Stimulated activated CD8-positive, alpha-beta memory T cell treated with anti-CD3 and anti-CD28 coated beads, Interleukin-12 subunit alpha, Interleukin-12 subunit beta, amount 100 ng/mL, for 1 hour (primary cell): ENCODE measurements around the gene MATN1.
"Not testable (repeated sequence)": the region's sequence is repeated elsewhere in the genome, so short reads cannot be mapped to it uniquely, and the experiment has no call there.

Experiments used
- DNase-seq: peaks from one replicate; pipeline ENCODE4 v3.0.0-alpha.2; 2020; ENCODE audit warnings: low read depth

Gene MATN1, protein sequence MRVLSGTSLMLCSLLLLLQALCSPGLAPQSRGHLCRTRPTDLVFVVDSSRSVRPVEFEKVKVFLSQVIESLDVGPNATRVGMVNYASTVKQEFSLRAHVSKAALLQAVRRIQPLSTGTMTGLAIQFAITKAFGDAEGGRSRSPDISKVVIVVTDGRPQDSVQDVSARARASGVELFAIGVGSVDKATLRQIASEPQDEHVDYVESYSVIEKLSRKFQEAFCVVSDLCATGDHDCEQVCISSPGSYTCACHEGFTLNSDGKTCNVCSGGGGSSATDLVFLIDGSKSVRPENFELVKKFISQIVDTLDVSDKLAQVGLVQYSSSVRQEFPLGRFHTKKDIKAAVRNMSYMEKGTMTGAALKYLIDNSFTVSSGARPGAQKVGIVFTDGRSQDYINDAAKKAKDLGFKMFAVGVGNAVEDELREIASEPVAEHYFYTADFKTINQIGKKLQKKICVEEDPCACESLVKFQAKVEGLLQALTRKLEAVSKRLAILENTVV

DNA sequence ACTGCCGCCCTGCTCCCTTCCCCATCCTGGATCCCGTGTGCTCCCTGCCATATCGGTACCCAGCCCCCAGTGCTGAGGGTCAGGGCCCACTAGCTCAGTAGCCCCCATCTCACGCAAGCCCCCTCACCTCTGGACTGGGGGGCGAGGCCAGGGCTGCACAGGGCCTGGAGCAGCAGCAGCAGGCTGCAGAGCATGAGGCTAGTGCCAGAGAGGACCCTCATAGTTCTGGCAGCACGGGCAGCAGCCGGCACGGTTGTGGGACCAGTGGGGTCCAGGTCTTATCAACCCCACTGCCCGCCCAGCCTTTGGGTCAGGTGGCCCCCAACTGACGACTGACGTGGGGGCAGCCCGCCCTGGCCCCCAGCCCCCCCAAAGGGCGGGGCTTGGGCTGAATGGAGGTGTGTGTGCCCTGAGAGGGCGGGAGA is at the start of gene MATN1:
Gene MATN1, minus strand, starts transcription at position 255 of the 425 bp plus-strand sequence. Its CDS starts 34 bp downstream, at position 221.
- no peak for DNase-seq

DNA sequence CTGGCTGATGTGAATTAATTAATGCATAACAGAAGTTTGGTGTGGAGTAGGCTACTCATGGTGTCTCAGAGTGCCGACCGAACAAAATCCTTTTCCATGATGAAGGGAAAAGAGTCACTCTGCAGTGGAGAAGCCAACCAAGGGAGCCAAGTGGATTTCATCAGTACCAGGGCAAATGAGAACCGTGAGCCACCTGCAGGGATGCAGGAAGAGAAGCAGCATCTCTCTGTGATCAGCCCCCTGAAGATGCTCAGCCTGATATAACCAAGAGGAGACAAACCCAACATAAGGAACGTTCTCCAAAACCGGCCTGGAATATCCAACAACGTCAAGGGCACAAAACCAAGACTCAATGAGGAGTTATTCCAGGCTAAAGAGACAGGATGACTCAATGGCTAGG is 47.6 kb upstream of the MATN1 start:
- DNase-seq, result no peak

DNA sequence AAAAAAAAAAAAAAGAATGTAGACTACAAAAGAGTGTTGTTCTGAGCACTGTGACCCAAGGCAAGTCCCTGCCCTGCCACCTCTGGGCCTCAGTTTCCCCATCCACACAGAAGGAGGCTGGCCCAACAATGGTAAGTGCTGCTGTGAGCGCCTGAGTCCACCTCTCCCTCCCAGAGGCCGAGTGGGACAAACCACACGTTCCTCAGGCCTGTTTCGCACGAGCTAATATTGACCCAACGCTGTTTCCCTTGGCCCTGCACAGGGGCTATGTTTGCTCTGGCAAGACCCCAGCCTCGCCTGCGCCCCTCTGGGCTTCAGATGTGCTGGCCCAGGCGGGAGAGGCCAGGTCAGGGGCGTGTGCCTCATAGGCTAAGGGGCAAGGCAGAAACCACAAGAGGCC is 46.8 kb upstream of the MATN1 start:
- no peak for DNase-seq

DNA sequence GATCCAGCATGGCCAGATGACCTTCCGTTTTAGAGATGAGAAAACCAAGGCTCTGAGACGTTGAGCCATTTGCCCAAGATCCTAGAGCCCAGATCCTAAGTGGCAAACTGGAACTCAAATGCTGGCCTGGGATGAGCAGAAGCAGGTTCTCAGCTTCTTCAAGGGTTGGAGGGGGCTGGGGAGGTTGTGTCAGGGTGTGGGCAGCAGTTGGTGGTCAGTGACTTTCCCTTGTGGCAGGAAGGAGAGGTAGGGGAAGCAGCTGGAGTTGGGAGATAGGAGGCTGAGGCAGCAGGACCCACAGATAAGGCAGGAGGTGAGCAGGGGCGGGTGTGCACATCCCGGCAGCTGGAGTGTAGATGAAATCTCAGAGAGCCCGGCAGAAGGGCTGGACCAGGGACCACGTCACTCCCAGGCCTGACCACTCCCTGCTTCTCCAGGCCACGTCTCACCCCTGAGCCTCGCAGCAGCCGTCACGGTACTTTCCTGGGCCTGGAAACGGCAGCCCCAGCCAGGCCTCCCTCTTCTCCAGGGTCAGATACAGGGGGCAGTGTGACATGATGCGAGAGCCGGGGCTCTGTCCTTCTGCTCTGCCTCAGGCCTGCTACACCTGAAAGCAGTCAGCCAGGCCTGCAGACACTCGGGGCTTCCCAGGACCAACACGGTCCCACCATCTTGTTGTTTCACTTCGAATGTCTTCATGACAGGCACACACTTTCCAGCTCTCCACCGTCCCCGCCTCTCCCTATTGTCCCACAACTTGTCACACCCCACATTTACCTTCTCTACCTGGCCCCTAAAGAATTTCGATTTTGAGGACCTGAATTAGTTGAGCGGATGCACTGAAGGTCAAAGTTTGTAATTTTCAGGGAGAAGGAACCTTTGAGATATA is 45.7 kb upstream of the MATN1 start:
- DNase-seq, result no peak

DNA sequence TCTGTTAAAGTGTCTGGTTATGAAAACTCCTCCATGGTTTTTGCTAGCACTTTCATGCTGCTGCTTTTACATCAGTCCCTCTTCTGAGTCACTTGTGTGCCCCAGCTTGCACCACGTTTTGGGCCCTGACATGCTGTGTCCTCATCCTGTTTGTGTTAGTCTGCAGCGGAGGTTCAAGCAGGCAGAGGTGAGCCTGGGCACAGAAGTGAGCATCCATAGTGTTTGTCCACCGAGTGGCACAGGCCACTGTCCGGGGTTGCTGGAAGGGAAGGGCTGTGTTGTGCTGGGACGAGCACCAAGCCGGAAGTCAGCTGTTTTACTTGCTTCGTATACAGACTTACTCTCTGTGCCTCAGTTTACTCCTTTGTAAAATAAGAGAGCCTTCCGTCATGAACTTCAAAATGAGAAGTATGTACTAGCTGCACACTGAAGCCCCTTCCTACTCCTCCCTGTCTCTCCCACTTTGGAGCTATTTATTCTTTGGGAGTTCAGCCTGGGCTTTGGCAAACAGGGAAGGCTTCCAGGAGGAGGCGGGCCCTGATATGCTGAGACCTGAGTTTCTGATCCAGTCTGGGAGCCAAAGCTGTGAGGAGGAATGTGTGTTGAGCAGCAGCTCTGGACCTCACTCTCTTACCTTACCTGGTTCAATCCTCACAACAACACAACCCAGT is 44.9 kb upstream of the MATN1 start:
- DNase-seq, result no peak

DNA sequence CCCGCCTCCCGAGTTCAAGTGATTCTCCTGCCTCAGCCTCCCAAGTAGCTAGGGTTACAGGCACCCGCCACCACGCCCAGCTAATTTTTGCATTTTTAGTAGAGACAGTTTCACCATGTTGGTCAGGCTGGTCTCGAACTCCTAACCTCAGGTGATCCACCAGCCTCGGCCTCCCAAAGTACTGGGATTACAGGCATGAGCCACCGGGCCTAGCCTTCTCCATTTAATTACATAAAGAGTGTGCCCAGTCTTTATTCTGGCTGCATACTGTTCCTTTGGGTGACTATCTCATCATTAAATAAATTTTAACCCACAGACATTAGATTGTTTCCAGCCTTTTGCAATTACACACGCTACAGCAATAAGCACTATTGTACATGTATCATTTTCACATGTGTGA is 43.6 kb upstream of the MATN1 start:
- not testable (repeated sequence) for DNase-seq

DNA sequence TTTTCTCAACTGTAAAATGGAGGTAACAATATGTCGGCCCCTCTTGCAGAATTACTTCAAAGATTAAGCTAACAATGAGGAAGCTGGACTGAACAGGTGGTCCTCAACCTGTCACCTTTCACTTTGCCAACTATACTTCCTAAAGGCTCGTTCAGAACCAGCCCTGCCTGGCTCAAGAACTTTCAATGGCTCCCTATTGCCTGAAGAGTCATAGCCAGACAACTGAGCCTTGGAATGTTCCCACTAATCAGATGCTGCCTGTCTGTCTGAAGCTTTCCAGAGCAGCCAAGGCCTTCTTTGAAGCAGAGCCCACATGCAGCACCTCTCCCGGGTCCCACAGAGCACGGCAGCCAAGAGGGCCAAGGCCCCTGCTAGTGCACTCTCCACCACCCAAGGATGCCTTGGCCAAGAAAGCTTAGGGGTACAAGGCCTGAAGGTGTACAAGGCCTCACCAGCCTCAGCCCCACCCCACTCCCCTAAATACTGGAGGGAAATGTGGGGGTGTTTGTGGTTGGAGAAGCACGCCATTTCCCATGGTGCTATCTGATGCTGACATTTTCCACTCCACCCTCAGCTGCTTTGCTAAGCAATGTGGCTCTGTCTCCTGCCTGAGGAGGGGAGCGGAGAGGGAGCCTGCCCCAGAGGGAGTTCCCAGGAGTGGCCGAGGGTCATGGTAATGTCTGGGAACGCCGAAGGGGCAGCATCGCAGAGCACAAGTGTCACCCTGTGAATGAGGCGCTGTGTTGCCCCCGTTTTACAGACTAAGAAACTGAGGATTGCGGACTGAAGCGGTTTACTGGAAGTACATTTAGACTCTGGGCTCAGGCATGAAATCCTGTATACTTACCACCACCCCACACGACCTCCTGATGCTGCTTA is 42.4 kb upstream of the MATN1 start:
- no peak for DNase-seq

DNA sequence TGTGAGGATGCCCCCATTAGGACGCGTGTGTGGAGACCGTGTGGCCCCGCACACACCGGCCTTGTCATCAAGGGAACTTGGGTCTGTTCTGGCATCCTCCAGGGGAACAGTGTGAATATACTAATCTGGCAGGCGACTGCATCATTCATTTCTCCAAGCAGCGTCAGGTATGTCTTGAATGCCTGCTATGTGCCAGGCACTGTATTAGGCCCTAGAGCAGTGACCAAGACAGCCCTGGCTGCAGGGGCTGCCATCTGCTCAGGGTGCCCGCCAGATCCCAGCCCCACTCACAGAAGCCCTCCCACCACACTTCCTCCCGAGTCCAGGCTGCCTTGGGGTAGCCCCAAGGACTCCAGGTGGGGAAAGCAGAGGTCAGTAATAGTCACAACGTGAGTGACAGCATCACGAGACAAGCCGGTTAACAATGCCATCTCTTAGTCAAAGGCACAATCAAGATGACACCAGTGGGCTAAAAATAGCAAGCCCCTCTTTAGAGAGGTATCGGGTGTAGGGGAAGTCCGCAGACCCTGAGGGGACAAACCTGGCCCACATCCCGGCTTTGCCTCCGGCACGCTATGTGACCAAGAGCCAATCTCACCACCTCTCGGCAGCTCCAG is 41.7 kb upstream of the MATN1 start:
- DNase-seq, result no peak

DNA sequence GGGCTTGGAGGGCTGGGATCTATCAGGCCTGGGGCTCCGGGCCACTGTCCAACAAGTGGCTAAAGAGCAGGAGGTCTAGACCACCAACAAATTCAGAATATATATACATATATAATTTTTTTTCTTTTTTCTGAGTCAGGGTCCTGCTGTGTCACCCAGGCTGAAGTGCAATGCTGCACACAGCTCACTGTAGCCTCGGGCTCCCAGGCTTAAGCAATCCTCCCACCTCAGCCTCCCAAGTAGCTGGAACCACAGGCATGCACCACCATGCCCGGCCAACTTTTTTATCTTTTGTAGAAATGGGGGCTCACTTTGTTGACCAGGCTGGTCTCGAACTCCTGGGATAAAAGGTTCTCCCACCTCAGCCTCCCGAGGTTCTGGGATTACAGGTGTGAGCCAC is 41.0 kb upstream of the MATN1 start:
- no peak for DNase-seq

DNA sequence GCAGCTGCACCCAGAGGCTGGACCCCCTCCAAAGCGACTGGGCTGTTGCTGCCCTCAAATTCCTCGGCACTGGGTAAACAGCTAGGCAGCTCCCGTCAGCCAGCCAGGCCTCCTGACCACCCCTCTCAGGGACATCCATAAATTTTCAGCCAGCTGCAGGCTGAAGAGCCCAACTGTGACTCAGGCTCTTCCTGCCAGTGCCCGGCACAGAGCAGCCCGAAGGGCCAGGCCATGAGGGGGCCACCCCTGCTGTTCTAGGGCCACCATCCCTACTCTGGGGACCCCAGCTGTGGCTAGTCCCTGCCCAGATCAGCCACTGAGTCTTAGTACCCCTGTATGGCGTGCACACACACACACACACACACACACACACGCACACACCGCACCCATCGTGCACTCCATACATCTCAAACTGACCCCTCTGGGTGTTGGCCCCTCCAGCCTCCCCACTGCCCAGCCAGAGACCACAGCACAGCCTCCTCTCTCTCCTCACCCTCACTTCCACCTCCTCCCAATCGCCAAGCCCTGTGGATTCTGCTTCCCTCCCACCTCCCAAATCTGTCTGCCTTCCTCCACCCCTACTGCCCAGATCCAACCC is 40.4 kb upstream of the MATN1 start:
- no peak for DNase-seq

DNA sequence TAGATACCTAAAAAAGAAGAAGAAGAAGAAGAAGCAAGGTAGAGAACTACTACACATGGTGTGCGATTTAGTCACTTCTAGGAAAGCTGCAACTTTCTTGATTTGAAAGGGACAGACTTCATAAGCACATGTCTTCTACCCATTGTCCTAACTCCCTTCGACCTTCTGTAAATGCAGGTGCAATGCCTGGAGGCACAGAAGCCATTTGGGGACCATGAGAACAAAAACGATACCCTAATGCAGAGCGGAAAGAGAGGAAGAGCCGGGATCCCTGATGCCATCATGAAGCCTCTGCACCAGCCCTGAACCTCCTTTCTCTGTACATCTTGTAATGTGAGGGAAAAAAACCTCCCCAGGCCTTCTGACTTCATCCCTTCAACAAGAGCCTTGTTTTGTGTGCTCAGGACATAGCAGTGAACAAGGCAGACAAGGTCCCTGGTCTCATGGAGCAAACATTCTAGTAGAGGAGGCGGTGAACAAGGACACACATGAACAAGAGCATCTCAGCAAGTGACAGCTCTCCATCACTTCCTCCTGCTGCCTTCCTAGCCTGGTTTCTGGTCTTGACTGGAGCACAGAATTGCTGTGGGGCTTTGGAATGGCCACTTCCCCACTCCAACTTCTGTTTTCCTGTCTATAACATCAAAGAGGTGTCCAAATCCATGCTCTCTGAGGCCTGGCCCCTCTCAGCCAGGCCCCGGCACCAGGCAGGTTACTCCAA is 39.7 kb upstream of the MATN1 start:
- no peak for DNase-seq

DNA sequence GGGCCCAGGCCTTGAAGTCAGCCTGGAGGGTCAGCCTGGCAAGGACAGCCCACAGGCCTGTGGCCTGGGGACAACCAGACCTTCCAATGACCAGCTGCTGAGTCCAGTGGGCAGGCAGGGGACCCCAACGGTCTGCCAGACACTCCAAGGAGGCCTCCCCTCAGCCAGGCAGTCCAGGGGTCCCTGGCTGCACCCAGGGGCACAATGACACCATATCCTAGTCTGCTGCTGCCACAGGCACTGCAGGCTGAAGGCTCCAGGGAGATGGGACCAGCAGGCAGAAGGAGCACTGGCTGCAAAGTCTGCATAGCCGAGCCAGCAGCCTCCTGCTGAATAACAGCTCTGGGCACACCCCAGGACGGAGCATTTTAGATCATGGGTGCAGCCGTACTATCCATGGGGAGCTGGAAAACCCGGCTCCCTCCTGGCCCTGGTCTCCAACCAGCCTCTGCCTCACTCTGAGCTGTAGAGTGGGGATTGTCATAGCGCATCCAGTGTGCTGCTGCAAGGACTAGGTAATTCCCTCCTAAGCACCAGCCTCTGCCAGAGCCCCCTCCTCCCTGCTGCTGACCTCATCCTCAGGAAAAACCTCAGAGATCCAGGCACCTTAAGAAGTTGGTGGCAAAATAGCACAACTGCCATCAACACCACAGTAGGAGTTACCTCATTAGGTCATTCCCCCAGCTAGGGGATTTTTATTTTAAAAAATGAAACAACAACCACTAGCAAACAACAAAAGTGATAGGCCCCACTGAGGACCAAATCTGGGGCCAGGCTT is 39.0 kb upstream of the MATN1 start:
- no peak for DNase-seq

DNA sequence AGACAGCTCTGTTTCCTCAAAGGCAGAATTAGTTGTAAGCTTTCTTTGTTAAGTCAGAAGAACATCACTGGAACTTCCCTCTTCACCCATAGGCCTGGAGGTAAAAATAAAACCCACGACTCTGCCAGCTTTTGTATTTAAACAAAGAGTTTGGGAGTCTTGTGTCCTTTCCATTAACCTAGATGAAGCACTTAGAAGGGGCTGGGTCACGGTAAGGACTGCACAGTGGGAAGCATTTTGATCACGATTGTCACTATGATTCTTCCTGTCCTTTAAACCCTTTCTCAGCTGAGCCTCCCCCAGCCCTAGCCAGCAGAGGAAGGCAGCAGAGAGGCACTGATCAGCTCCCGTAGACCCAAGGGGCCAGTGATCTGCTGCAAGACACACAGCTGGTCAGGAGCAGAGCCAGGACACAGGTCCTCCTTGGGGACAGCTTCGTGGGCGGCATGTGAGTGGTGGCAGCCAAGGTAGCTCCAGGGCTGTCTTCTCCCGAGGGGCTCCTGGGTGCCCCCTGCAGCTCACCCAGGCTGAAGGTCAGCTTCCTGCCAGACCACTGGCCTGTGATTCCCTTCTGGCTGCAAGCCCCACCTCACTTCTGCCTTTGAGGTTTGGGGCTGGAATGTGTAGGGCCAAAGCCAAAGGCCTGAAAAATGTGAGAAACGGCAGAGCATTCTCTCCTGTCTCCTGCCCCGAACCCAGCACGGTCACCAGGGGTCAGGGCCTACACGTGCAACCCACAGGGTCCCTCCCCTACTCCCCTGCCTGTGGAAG is 38.2 kb upstream of the MATN1 start:
- no peak for DNase-seq

DNA sequence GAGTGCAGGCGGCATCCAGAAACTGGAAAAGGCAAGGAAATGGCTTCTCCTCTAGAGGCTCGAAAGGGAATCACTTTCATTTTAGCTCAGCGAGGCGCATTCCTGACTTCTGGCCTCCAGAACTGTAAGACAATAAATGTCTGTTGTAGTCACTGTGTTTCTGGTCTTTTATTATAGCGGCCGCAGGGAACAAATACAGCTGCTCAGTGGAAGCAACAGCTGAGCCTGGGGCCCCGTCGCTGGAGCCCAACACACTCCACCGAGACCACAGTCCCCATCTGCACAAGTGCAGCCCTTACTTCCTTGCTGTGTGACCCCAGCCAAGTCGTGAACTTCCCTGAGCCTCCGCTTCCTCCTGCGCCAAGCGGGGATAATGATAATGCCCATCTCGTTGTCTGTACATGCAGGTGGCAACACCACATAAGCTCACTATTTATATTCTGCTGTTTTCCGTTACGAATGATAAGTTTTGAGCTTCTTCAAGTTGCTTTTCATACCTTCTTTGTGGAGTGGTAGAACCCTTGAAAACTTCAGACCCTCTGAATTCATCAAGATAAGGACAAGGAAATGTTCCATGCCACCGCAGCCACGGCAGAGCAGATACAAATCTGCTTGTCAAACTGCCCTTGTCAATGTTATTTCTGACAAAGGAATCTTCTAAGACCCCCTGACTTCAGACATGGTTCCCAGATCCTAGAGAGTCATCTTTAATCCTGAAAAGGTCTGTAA is 37.4 kb upstream of the MATN1 start:
- no peak for DNase-seq

DNA sequence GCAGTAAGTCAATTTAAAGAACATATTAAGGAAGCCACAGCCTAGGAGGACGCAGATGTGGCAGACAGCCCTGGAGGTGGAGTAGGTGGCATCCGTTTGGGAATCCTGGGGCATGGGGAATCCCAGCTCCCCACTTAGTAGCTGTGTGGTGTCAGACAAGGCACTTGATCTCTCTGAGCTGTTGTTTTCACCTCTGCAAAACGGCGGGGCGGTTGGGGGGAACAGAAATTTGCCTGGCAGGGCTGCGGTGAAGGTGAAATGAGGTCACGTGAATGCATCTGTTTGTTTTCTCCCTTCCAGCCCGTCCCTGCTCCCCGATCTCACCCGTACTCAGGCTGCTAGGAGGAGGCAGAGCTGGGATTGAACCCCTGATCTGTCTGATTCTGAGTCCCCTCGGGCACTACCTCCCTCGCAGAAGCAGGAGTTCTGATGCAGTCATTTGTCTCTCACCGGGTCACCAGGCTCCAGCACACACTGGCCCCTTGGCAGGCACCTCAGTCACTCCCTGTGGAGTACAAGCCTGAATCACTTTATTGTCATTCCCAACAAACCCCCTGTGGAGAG is 36.4 kb upstream of the MATN1 start:
- DNase-seq, result no peak

DNA sequence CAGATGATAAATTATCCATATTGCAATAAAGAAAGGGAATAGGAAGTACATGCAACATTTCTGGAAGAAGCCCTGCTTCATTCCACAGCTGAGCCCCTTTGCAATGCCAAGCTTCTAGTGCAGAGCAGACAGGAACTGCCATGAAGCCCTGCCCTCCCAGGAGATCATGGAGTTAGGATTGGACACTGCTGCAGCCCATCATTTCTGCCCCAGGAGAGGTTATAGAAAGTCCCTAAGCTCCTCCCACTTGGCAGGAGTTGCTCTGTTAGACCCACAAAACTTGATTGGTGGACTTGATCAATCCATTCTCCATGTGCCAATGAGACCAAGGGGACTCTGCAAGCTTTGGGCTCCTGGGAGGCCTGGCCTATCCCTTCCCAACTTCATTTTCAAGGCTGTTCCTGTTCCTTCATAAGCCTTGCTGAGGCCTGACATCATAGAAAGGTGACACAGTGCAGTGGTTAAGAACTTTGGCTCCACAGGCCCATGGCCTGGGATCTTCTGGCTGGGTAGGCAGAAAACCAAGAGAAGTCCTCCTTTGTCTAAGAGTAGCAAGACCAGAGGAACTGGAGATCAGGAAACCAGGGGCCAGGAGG is 35.5 kb upstream of the MATN1 start:
- DNase-seq, result no peak
